Loucy (cell line): ENCODE data around the gene TM9SF4.

ENCODE experiments used
- H2AFZ ChIP-seq: fragments of 200-600 bp; sonication (generic); 2 replicates; pipeline ENCODE4 v1.6.0; 2016; ENCODE audit warnings: antibody characterized with exemption, mild to moderate bottlenecking, low read length, moderate library complexity
- H3F3A ChIP-seq: fragments of 200-600 bp; 2 replicates; pipeline ENCODE4 v1.6.0; 2016; ENCODE audit warnings: antibody characterized with exemption, low read depth, mild to moderate bottlenecking
- H3K27me3 ChIP-seq: fragments of 200-600 bp; sonication (generic); 2 replicates; pipeline ENCODE4 v1.6.1; 2014; ENCODE audit warnings: low read length, mild to moderate bottlenecking; ENCODE audit not compliant: insufficient read depth, poor library complexity, severe bottlenecking
- H3K36me3 ChIP-seq: fragments of 200-600 bp; sonication (generic); 2 replicates; pipeline ENCODE4 v1.6.1; 2016; ENCODE audit warnings: low read length; ENCODE audit not compliant: insufficient read depth
- H3K4me1 ChIP-seq: fragments of 200-600 bp; sonication (generic); 2 replicates; pipeline ENCODE4 v1.5.1; 2014; ENCODE audit warnings: low read length, mild to moderate bottlenecking; ENCODE audit not compliant: insufficient read depth, poor library complexity, severe bottlenecking
- H3K4me2 ChIP-seq: fragments of 200-600 bp; sonication (generic); 2 replicates; pipeline ENCODE4 v1.6.0; 2014; ENCODE audit warnings: antibody characterized with exemption, low read length, low read depth, mild to moderate bottlenecking; ENCODE audit not compliant: poor library complexity, severe bottlenecking
- H3K4me3 ChIP-seq: fragments of 200-600 bp; sonication (generic); 2 replicates; pipeline ENCODE4 v1.5.1; 2014; ENCODE audit warnings: low read length, mild to moderate bottlenecking, mixed read lengths; ENCODE audit not compliant: poor library complexity, severe bottlenecking
- H3K79me2 ChIP-seq: fragments of 200-600 bp; sonication (generic); 2 replicates; pipeline ENCODE4 v1.6.1; 2014; ENCODE audit warnings: low read length; ENCODE audit not compliant: insufficient read depth
- H3K9ac ChIP-seq: fragments of 200-600 bp; sonication (generic); 2 replicates; pipeline ENCODE4 v1.6.0; 2014; ENCODE audit warnings: mild to moderate bottlenecking, low read depth, low read length, moderate library complexity; ENCODE audit not compliant: poor library complexity, severe bottlenecking
- H3K9me2 ChIP-seq: fragments of 200-600 bp; sonication (generic); replicated peaks from 2 replicates; pipeline ENCODE4 v1.6.1; 2016; ENCODE audit warnings: low read depth, low read length, mixed read lengths
- H3K9me3 ChIP-seq: fragments of 200-600 bp; sonication (generic); 2 replicates; pipeline ENCODE4 v1.6.1; 2014; ENCODE audit warnings: mild to moderate bottlenecking, antibody characterized with exemption, low read length, low read depth; ENCODE audit not compliant: insufficient read depth
- H4K20me1 ChIP-seq: fragments of 200-600 bp; sonication (generic); 2 replicates; pipeline ENCODE4 v1.6.0; 2014; ENCODE audit warnings: antibody characterized with exemption, low read length, mild to moderate bottlenecking; ENCODE audit not compliant: insufficient read depth, poor library complexity, severe bottlenecking
- CTCF ChIP-seq: fragments of 200-600 bp; sonication (generic); conservative IDR thresholded peaks from 2 replicates; pipeline ENCODE4 v1.5.1; 2014; ENCODE audit warnings: mild to moderate bottlenecking, antibody characterized with exemption, low read length
- EZH2phosphoT487 ChIP-seq: fragments of 200-600 bp; IDR thresholded peaks from 2 replicates; pipeline ENCODE4 v1.6.1; 2018; ENCODE audit warnings: antibody characterized with exemption, mild to moderate bottlenecking, moderate library complexity, borderline replicate concordance

Gene TM9SF4

GRCh38 chr20:32130965-32131364 lies 21.5 kb downstream of the TM9SF4 start:
- Histone ChIP-seq H3K4me3 (no peak overlapping the region), H3K36me3 (peaks cover 23% of the 10 kb centered on the region; the same call in 1 of the 2 replicates), H3K27me3 (no peaks in the 10 kb centered on the region), H3K9me2 (no peaks in the 10 kb centered on the region), H3K9me3 (no peaks in the 10 kb centered on the region), H3K4me2 (no peak overlapping the region), H3F3A (no peaks in the 10 kb centered on the region), H3K9ac (no peak overlapping the region), H3K79me2 (peaks cover 17% of the 10 kb centered on the region), H3K4me1 (no peaks in the 10 kb centered on the region), H2AFZ (no peak overlapping the region), H4K20me1 (peaks cover 3% of the 10 kb centered on the region)
- TF ChIP-seq CTCF (no peak), EZH2phosphoT487 (no peak)

- H3K27me3 ChIP-seq: no peaks in the 10 kb centered on the region
- no peaks in the 10 kb centered on the region for H3K9me3 ChIP-seq
- H3K4me3 ChIP-seq: no peak overlapping the region
- H4K20me1 ChIP-seq: peaks cover 3% of the 10 kb centered on the region
- H3F3A ChIP-seq: no peaks in the 10 kb centered on the region
- no peaks in the 10 kb centered on the region for H3K4me1 ChIP-seq
- peaks cover 17% of the 10 kb centered on the region for H3K79me2 ChIP-seq
- no peak overlapping the region for H2AFZ ChIP-seq
- H3K9me2 ChIP-seq: no peaks in the 10 kb centered on the region
- peaks cover 43% of the 10 kb centered on the region; the same call in 1 of the 2 replicates for H3K36me3 ChIP-seq
- no peak overlapping the region for H3K4me2 ChIP-seq
- no peak overlapping the region for H3K9ac ChIP-seq
- TF ChIP-seq CTCF (no peak), EZH2phosphoT487 (no peak)
Measured at GRCh38 chr20:32132911-32133549, 23.5 kb downstream of the TM9SF4 start.

DNA sequence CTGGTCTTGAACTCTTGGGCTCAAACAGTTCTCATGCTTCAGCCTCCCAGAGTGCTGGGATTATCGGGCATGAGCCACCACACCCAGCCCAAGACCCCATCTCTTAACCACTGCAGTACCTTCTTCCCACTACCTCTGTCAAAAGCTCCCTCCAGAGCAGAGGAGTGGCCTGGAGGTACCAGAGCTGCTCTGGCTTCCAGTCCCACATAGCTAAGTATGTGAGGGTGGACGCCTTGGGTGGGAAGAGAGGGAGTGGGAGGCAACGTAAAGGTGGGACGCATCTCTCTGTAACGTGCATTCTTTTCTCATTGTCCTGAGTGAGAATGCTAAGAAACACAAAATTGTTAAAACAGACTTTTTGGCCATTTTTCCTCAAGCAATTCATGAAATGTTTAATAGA lies 24.5 kb downstream of the TM9SF4 start:
- H3K4me1 ChIP-seq: no peaks in the 10 kb centered on the region
- H3F3A ChIP-seq: no peaks in the 10 kb centered on the region
- no peaks in the 10 kb centered on the region for H3K9me3 ChIP-seq
- TF ChIP-seq CTCF (no peak), EZH2phosphoT487 (no peak)
- no peaks in the 10 kb centered on the region for H3K9me2 ChIP-seq
- peaks cover 52% of the 10 kb centered on the region; the same call in 1 of the 2 replicates for H3K36me3 ChIP-seq
- H3K4me2 ChIP-seq: no peak overlapping the region
- H3K4me3 ChIP-seq: no peak overlapping the region
- no peaks in the 10 kb centered on the region for H4K20me1 ChIP-seq
- H3K27me3 ChIP-seq: no peaks in the 10 kb centered on the region
- no peak overlapping the region for H2AFZ ChIP-seq
- H3K79me2 ChIP-seq: peaks cover 17% of the 10 kb centered on the region
- H3K9ac ChIP-seq: no peak overlapping the region
